IPS-NIHi11 (cell line): ENCODE results near the gene OR5D14.

Experiments
- DNase-seq: peaks from one replicate; pipeline ENCODE4 v3.0.0; 2012; ENCODE audit warnings: mixed read lengths, low spot score

The OR5D14 gene

GRCh38 chr11:55795256-55795655 is at the start of gene OR5D14:
OR5D14 (plus strand) TSS chr11:55795556; CDS start chr11:55795556, 0 bp downstream.
- no peak for DNase-seq

GRCh38 chr11:55773138-55773537 is 22.2 kb upstream of the OR5D14 start, which contains the start of gene OR5D13:
OR5D13 (plus strand) TSS chr11:55773438; CDS start chr11:55773438, 0 bp downstream.
- no peak for DNase-seq

GRCh38 chr11:55791606-55792005 is 3.8 kb upstream of the OR5D14 start:
- no peak for DNase-seq

GRCh38 chr11:55793321-55793720 is 2.0 kb upstream of the OR5D14 start:
- no peak for DNase-seq

- no peak for DNase-seq
Observed at GRCh38 chr11:55806248-55806647, 10.9 kb downstream of the OR5D14 start.

GRCh38 chr11:55811067-55811466 is 15.7 kb downstream of the OR5D14 start, which contains the start of gene OR5L1:
OR5L1 (plus strand) TSS chr11:55811367; CDS start chr11:55811467, 100 bp downstream.
- no peak for DNase-seq

- DNase-seq, result no peak
Observed at GRCh38 chr11:55819330-55819729, 24.0 kb downstream of the OR5D14 start, which contains the start of gene OR5D18. OR5D18 (plus strand) TSS chr11:55819630; CDS start chr11:55819630, 0 bp downstream.

GRCh38 chr11:55826919-55827318 is 31.6 kb downstream of the OR5D14 start, which contains the start of gene OR5L2:
OR5L2 (plus strand) TSS chr11:55827219; CDS start chr11:55827219, 0 bp downstream.
- DNase-seq, result no peak

- DNase-seq, result no peak
Observed at GRCh38 chr11:55838452-55838851, 43.1 kb downstream of the OR5D14 start, which contains the start of gene OR5D16. OR5D16 (plus strand) TSS chr11:55838752; CDS start chr11:55838752, 0 bp downstream.
